Stimulated activated CD4-positive, alpha-beta T cell treated with anti-CD3 and anti-CD28 coated beads, Interleukin-4, amount 100 ng/mL, for 24 hours (primary cell): ENCODE results near the gene CCDC117.
"Not testable (repeated sequence)": the region's sequence is repeated elsewhere in the genome, so short reads cannot be mapped to it uniquely, and the experiment has no call there.

Experiments used
- DNase-seq: peaks from one replicate; pipeline ENCODE4 v3.0.0-alpha.2; 2020

CCDC117 gene, protein sequence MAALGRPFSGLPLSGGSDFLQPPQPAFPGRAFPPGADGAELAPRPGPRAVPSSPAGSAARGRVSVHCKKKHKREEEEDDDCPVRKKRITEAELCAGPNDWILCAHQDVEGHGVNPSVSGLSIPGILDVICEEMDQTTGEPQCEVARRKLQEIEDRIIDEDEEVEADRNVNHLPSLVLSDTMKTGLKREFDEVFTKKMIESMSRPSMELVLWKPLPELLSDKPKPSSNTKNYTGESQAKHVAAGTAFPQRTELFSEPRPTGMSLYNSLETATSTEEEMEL

GRCh38 chr22:28772633-28773460 is at the start of gene CCDC117:
Gene CCDC117 (plus strand): TSS chr22:28772695. CDS start chr22:28772850, 155 bp downstream.
- DNase-seq = peak; percentile 94

DNA sequence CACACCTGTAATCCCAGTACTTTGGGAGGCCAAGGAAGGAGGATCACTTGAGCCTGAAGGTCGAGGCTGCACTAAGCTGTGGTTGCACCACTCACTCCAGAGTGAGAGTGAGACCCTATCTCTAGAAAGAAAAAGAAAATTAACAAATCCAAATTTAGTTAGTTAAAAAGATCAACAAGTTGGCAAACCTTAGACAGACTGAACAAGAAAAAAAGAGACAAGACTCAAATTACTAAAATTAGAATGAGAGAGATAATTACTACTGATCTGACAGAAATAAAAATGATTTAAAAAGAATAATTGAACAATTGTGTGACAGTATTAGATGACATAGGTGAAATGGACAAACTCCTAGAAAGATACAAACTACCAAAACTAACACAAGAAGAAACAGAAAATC is 44.5 kb upstream of the CCDC117 start:
- DNase-seq = no peak

DNA sequence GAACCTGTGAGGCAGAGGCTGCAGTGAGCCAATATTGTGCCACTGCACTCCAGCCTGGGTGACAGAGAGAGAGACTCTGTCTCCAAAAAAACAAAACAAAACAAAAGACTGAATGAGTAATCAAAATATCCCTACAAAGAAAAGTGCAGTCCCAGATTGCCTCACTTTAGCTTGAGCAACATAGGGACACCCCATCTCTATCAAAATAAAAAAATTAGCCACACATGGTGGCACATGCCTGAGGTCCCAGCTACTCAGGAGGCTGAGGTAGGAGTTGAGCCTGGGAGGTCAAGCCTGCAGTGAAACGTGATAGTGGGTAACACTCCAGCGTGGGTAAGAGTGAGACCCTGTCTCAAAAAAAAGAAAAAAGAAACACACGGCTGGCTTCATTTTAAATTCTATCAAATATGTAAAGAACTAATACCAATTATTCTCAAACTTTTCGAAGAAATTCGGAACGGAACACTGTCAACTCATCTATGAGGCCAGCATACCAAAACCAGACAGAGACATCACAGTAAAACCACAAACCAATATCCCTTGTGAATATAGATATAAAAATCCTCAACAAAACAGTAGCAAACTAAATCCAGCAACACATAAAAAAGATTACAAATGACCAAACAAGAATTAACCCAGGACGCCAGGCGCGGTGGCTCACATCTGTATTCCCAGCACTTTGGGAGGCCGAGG is 43.7 kb upstream of the CCDC117 start:
- no peak for DNase-seq

DNA sequence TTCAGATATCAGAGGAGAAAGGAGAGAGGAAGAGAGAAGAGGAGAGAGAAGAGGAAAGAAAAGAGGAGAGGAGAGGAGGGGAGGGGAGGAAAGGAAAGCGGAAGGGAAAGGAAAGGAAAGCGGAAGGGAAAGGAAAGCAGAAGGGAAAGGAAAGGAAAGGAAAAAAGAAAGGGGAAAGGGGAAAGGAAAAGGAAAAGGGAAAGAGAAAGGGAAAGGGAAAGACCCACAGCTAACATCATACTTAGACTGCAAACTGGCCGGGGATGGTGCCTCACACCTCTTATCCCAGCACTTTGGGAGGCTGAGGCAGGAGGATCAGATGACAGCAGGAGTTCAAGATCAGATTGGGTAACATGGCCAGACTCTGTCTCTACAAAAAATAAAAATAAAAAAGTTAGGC is 42.3 kb upstream of the CCDC117 start:
- DNase-seq = no peak

GRCh38 chr22:28734393-28734792 is 38.1 kb upstream of the CCDC117 start:
- DNase-seq = no peak

- DNase-seq = no peak
Measured at GRCh38 chr22:28736301-28737155, 36.0 kb upstream of the CCDC117 start.

- DNase-seq = no peak
Measured at GRCh38 chr22:28737701-28738100, 34.8 kb upstream of the CCDC117 start.

GRCh38 chr22:28738876-28739275 is 33.6 kb upstream of the CCDC117 start:
- DNase-seq = not testable (repeated sequence)

GRCh38 chr22:28741200-28741784 is 31.2 kb upstream of the CCDC117 start:
- DNase-seq = no peak

DNA sequence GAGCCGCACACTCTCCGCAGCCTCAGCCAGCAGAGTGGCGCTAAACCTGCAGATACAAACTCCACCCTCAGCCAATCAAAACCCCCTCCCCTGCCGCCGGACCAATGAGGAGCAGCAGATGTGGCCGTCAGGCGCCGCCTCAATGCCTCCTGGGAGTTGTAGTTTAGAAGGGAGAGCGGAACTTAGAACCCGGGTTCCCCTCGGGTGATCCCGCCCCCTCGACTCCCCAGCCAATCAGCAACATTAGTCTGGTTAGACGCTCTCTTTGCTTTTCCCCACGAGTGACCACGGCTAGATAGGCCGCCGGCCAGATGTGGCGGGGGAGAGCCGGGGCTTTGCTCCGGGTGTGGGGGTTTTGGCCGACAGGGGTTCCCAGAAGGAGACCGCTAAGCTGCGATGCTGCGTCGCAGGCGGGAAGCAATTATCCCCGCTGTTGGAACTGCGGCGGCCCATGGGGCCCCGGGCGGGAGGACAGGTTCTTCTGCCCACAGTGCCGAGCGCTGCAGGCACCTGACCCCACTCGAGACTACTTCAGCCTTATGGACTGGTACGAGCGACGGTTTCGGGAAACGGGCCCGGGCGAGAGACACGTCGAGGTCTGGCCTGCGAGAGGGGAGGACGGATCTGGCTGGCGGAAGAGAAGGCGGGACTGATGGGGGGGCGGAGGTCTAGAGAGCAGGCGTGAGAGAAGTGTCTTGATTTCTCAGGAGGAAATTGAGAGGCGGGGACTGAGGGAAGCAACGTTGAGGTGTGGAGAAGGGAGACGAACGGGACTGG is 30.5 kb upstream of the CCDC117 start, which contains the start of the genes CHEK2 and HSCB:
TSS of gene CHEK2 (minus strand) at position 36 of the 777 bp plus-strand sequence. CDS start 7,099 bp downstream, outside the sequence.
TSS of gene HSCB (plus strand) at position 255 of the 777 bp plus-strand sequence. CDS start at position 312, 57 bp downstream.
- peak; percentile 98 for DNase-seq

DNA sequence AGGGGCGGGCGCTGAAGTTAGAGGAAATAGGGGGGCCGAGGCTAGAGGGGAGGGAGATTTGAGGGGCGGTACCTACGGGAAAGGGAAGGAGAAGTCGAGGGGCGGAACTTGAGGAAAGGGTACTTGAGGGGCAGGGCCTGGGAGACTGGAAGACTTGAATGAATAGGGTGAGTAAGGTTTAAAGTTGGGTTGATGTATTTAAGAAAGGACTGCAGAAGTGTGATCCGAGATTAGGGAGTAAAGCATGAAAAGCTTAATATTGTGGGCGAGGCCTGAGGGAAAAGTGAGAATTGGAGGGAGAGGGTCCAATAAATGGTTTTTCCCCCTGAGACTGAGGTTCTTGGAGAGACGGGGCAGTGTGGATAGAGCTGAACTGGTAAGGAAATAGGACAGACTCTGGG is 29.9 kb upstream of the CCDC117 start:
- peak; percentile 80 for DNase-seq

GRCh38 chr22:28743852-28744251 is 28.6 kb upstream of the CCDC117 start:
- no peak for DNase-seq

- no peak for DNase-seq
Measured at GRCh38 chr22:28750471-28750881, 22.0 kb upstream of the CCDC117 start.

- not testable (repeated sequence) for DNase-seq
Measured at GRCh38 chr22:28754512-28754911, 18.0 kb upstream of the CCDC117 start.

- no peak for DNase-seq
Measured at GRCh38 chr22:28759861-28760560, 12.5 kb upstream of the CCDC117 start.

DNA sequence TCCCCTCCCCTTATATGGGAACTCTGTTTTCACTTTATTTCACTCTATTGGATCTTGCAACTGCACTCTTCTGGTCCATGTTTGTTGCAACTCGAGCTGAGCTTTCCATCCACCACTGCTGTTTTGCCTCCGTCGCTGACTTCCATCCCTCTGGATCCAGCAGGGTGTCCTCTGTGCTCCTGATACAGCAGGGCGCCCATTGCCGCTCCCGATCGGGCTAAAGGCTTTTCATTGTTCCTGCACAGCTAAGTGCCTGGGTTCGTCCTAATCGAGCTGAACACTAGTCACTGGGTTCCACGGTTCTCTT is 11.1 kb upstream of the CCDC117 start:
- no peak for DNase-seq

DNA sequence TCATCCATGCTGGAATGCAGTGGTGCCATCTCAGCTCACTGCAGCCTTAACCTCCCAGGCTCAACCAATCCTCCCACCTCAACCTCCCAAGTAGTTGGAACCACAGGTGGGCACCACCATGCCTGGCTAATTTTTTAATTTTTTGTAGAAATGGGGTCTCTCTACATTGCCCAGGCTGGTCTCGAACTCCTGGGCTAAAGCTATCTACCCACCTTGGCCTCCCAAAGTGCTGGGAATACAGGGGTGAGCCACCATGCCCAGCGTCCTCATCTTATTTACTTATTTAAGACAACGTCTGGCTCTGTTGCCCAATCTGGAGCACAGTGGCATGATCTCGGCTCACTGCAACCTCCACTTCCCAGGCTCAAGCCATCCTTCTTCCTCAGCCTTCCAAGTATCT is 10.5 kb upstream of the CCDC117 start:
- not testable (repeated sequence) for DNase-seq

DNA sequence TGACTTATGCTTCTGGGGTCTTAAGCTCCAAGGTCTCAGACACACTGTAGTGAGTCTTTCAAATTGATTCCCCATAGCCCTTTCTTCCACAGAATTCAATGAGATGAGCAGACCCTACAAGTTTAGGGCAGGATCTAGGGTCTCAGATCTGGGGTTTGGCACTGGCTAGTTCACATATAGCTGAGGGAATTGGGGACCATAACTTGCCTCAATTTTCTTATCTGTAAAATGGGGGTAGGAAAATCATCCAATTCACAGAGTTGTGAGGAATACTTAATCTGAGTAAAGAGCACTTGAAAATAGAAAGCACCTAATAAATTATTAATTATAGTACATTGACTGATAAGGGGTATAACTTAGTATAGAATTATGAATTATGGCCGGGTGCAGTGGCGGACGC is 5.9 kb upstream of the CCDC117 start:
- no peak for DNase-seq

DNA sequence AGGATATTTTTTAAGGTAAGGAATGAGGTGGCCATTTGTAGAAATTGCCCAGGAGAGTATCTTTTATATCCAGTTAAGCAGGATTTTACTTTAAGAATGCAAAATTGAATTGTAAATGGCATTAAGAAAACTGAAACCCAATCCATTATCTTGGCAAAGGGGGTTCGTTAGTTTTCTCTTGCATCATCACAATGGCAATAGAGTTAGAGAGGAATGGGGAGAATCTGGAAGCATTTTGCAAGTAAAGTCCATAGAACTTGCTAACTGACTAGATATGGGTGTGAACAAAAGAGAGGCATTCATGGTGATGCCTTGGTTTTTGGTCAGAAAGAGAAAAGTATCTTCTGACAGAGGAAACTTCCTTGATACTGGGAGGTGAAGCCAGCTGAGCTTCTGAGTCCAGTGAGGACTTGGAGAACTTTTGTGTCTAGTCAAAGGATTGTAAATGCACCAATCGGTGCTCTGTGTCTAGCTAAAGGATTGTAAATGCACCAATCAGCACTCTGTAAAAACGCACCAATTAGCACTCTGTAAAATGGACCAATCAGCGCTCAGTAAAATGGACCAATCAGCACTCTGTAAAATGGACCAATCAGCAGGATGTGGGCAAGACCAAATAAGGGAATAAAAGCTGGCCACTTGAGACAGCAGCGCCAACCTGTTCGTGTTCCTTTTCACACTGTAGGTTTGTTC is 3.6 kb upstream of the CCDC117 start:
- DNase-seq = no peak
